SK-N-SH (cell line): Measurements from ENCODE around the gene APH1B. TPM values are rescaled to one million over a fixed set of nuclear protein-coding genes. Genes with fewer than 3 reads are reported as not detected.
"Not testable (repeated sequence)": the region's sequence is repeated elsewhere in the genome, so short reads cannot be mapped to it uniquely, and the experiment has no call there.

ENCODE experiments used
- CTCF ChIA-PET: fragments of 300-600, 350-600 bp; formaldehyde crosslinking; extraction: SDS; loops from one replicate; lab custom pipeline; 2021; lab: Yijun Ruan, JAX
- POLR2A ChIA-PET: fragments of 350-600 bp; sonication (Branson Sonifier 250); formaldehyde crosslinking; extraction: SDS; loops from one replicate; lab custom pipeline; 2020; ENCODE audit warnings: antibody characterized with exemption, inconsistent platforms; lab: Yijun Ruan, JAX
- DNase-seq: peaks from one replicate; pipeline ENCODE4 v3.0.0; 2012
- H2AFZ ChIP-seq: fragments of 200-600 bp; sonication (generic); 2 replicates; pipeline ENCODE4 v1.8.1; 2016; ENCODE audit warnings: antibody characterized with exemption, mild to moderate bottlenecking, low read depth
- H3F3A ChIP-seq: fragments of 200-600 bp; sonication (generic); replicated peaks from 2 replicates; pipeline ENCODE3; 2016; ENCODE audit warnings: antibody characterized with exemption, mild to moderate bottlenecking; ENCODE audit not compliant: insufficient read depth
- H3K27ac ChIP-seq, 2 experiments: fragments of 200-500 bp in 1 of 2; fragments of 200-600 bp in 1 of 2; sonication (Bioruptor generic) in 1 of 2; sonication (generic), shearing (Covaris generic) in 1 of 2; 2 replicates each; pipeline versions ENCODE4 v1.5.1 to v1.6.1; 2014 to 2016; ENCODE audit warnings: low read depth in 2 of 2, inconsistent platforms in 1 of 2, low read length in 1 of 2, mild to moderate bottlenecking in 1 of 2, mixed read lengths in 1 of 2
- H3K27me3 ChIP-seq: fragments of 200-600 bp; sonication (generic), shearing (Covaris generic); 2 replicates; pipeline ENCODE4 v1.6.1; 2016; ENCODE audit warnings: mixed run types; ENCODE audit not compliant: insufficient read depth
- H3K36me3 ChIP-seq, 2 experiments: fragments of 200-500 bp in 1 of 2; fragments of 200-600 bp in 1 of 2; sonication (Bioruptor generic) in 1 of 2; sonication (generic) in 1 of 2; replicated peaks in 1 of 2; 2 replicates each; pipeline versions ENCODE3 to v1.5.1; 2014 to 2016; ENCODE audit warnings: low read length in 1 of 2, mild to moderate bottlenecking in 1 of 2; ENCODE audit not compliant: insufficient read depth in 2 of 2, control insufficient read depth in 1 of 2
- H3K4me1 ChIP-seq, 2 experiments: fragments of 200-500 bp in 1 of 2; fragments of 200-600 bp in 1 of 2; sonication (Bioruptor generic) in 1 of 2; sonication (generic), shearing (Covaris generic) in 1 of 2; 2 replicates each; pipeline versions ENCODE4 v1.5.1 to v1.6.1; 2014 to 2016; ENCODE audit warnings: low read depth in 1 of 2, low read length in 1 of 2, mixed run types in 1 of 2; ENCODE audit not compliant: insufficient read depth in 2 of 2, control insufficient read depth in 1 of 2
- H3K4me2 ChIP-seq: fragments of 200-600 bp; sonication (generic), shearing (Covaris generic); 2 replicates; pipeline ENCODE4 v1.6.1; 2017; ENCODE audit warnings: mixed run types
- H3K4me3 ChIP-seq, 2 experiments: fragments of 200-500 bp in 1 of 2; fragments of 200-600 bp in 1 of 2; sonication (Bioruptor generic) in 1 of 2; sonication (generic), shearing (Covaris generic) in 1 of 2; 2 replicates each; pipeline versions ENCODE4 v1.5.1 to v1.8.1; 2014 to 2016; ENCODE audit warnings: low read depth in 2 of 2, inconsistent platforms in 1 of 2, low read length in 1 of 2, mild to moderate bottlenecking in 1 of 2, mixed read lengths in 1 of 2, moderate library complexity in 1 of 2
- H3K79me2 ChIP-seq: fragments of 200-600 bp; sonication (generic); 2 replicates; pipeline ENCODE4 v1.8.1; 2017; ENCODE audit warnings: mild to moderate bottlenecking; ENCODE audit not compliant: insufficient read depth
- H3K9ac ChIP-seq: fragments of 200-600 bp; sonication (generic); 2 replicates; pipeline ENCODE4 v1.6.1; 2017; ENCODE audit warnings: mixed run types
- H3K9me2 ChIP-seq: fragments of 200-600 bp; sonication (generic); 2 replicates; pipeline ENCODE4 v1.6.1; 2017; ENCODE audit warnings: mixed run types
- H3K9me3 ChIP-seq: fragments of 200-600 bp; sonication (generic); 2 replicates; pipeline ENCODE4 v1.6.1; 2017; ENCODE audit warnings: mixed run types, mild to moderate bottlenecking, moderate library complexity
- H4K20me1 ChIP-seq: fragments of 200-600 bp; sonication (generic); 2 replicates; pipeline ENCODE4 v1.6.1; 2017; ENCODE audit warnings: mild to moderate bottlenecking, mixed run types; ENCODE audit not compliant: insufficient read depth
- EZH2phosphoT487 ChIP-seq: fragments of 200-600 bp; sonication (generic); IDR thresholded peaks from 2 replicates; pipeline ENCODE4 v1.6.1; 2017; ENCODE audit warnings: low read depth, mixed run types, mild to moderate bottlenecking, antibody characterized with exemption, moderate library complexity, borderline replicate concordance
- FOSL2 ChIP-seq: IDR thresholded peaks from 2 replicates; pipeline ENCODE4 v1.4.0; 2012; ENCODE audit warnings: low read depth, mild to moderate bottlenecking, moderate library complexity, borderline replicate concordance
- GABPA ChIP-seq: IDR thresholded peaks from 2 replicates; pipeline ENCODE4 v1.4.0; 2012; ENCODE audit warnings: low read depth, mild to moderate bottlenecking
- GATA2 ChIP-seq: sonication (generic); formaldehyde crosslinking; IDR thresholded peaks from 2 replicates; pipeline ENCODE4 v1.5.0; 2020; ENCODE audit warnings: mild to moderate bottlenecking, missing genetic modification reagents
- MEF2A ChIP-seq: IDR thresholded peaks from 2 replicates; pipeline ENCODE4 v1.4.0; 2012; ENCODE audit warnings: low read depth, borderline replicate concordance
- MXI1 ChIP-seq: IDR thresholded peaks from 2 replicates; pipeline ENCODE4 v1.6.1; 2012; ENCODE audit warnings: mild to moderate bottlenecking, low read depth, low read length, improper control_type of control experiment
- NFIC ChIP-seq: IDR thresholded peaks from 2 replicates; pipeline ENCODE4 v1.4.0; 2012; ENCODE audit warnings: borderline replicate concordance
- NRF1 ChIP-seq: IDR thresholded peaks from 2 replicates; pipeline ENCODE4 v1.6.1; 2012; ENCODE audit warnings: low read depth, mild to moderate bottlenecking, low read length
- POLR2AphosphoS5 ChIP-seq: IDR thresholded peaks from 2 replicates; pipeline ENCODE4 v1.6.1; 2012; ENCODE audit warnings: low read depth, low read length
- TEAD4 ChIP-seq: IDR thresholded peaks from 2 replicates; pipeline ENCODE4 v1.4.0; 2012; ENCODE audit warnings: mild to moderate bottlenecking, borderline replicate concordance; ENCODE audit not compliant: insufficient read depth
- WGBS: methylation state at CpG from one replicate; pipeline ENCODE4 v1.1.6; 2017; ENCODE audit warnings: low lambda C conversion rate; 5-methylcytosine and 5-hydroxymethylcytosine counted together
- polyA plus RNA-seq, 3 experiments: library from polyadenylated mRNA; depleted of rRNA; stranded (reverse); fragments of >200 nt; gene quantifications; 2 replicates each; pipeline ENCODE4 v1.2.3, GENCODE V29; 2012
- TF ChIP-seq, protein P1 (sequence below): IDR thresholded peaks from 2 replicates; pipeline ENCODE4 v1.4.0; 2012; ENCODE audit warnings: low read depth, borderline replicate concordance
- TF ChIP-seq, protein P2 (sequence below): IDR thresholded peaks from 2 replicates; pipeline ENCODE4; 2012
- TF ChIP-seq, protein P3 (sequence below): IDR thresholded peaks from 2 replicates; pipeline ENCODE4 v1.6.1; 2012; ENCODE audit warnings: mild to moderate bottlenecking, low read depth, low read length, moderate library complexity

APH1B gene
- polyA plus RNA-seq, 1 of the 3 experiments (the other 2 are of a cell fraction), result 7.6 TPM

DNA sequence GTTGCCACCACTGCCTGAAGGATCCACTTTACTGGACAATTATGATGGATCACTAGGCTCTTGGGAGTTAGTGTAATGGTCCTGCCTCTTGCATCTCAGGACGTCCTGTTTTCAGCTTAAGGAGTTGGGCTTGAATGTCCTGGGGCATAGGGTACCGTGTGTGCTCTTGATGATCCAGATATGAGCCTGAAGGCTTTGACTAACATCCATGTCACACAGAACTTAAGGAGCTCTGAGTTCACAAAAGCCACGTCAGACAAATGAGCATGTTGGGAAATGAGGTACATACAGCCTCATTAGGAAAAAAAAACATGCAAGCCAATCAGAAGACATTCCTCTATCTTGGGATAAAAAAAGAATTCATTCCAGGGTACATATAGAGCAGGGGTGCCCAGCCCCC lies 63.5 kb downstream of the APH1B start:
- H3K4me2 ChIP-seq, result no peak overlapping the region

DNA sequence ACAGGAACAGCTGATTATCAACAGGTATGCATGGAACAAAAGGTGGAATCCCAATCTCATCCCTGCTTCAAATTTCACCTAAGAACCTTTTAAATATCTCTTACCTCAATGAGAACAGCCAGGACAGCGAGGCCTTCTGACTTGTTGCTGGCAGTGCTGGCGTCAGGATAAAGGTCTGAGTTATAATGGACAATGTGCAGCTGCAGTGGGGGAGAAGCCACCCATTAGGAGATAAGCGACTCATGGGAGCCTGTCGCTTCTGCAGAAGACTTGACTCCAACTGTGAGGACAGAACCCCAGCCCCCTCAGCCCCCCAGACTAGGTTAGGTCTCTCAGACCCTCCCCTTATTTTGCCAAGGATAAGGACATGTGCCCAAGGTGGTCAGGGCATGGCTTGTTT lies 64.5 kb downstream of the APH1B start:
- H2AFZ ChIP-seq, result no peak overlapping the region
- no peaks in the 10 kb centered on the region for H3K9me2 ChIP-seq
- H3K27me3 ChIP-seq, result no peaks in the 10 kb centered on the region
- peaks cover 3% of the 10 kb centered on the region for H3F3A ChIP-seq
- H4K20me1 ChIP-seq, result no peaks in the 10 kb centered on the region
- no peak overlapping the region for H3K4me2 ChIP-seq
- H3K9ac ChIP-seq, result no peak overlapping the region
- DNase-seq, result no peak
- TF ChIP-seq, protein P1, sequence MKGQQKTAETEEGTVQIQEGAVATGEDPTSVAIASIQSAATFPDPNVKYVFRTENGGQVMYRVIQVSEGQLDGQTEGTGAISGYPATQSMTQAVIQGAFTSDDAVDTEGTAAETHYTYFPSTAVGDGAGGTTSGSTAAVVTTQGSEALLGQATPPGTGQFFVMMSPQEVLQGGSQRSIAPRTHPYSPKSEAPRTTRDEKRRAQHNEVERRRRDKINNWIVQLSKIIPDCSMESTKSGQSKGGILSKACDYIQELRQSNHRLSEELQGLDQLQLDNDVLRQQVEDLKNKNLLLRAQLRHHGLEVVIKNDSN, result no peak
- TF ChIP-seq GATA2 (CRISPR knock-in tag), result no peak
- no peaks in the 10 kb centered on the region for H3K9me3 ChIP-seq
- ChIA-PET CTCF (no interaction called here), POLR2A (no interaction called here)
- H3K27ac ChIP-seq, result no peak overlapping the region
- H3K4me1 ChIP-seq, result peaks cover 7 to 35% of the 10 kb centered on the region in 2 experiments
- H3K79me2 ChIP-seq, result no peaks in the 10 kb centered on the region; the same call in 1 of the 2 replicates
- H3K4me3 ChIP-seq, result no peak overlapping the region
- H3K36me3 ChIP-seq, result peaks cover 0 to 10% of the 10 kb centered on the region in 2 experiments
- 92% methylated on average over 4 of the region's 4 CpGs for WGBS

More for the DNA sequence above, 63.5 kb downstream of the APH1B start:
- Histone ChIP-seq H3K4me1 (peaks cover 4 to 32% of the 10 kb centered on the region in 2 experiments; a peak in 3 of 4 replicates), H3K9me2 (no peaks in the 10 kb centered on the region), H3K9ac (no peak overlapping the region), H3K79me2 (no peaks in the 10 kb centered on the region; the same call in 1 of the 2 replicates), H3K27me3 (no peaks in the 10 kb centered on the region), H3K9me3 (no peaks in the 10 kb centered on the region), H2AFZ (no peak overlapping the region), H3F3A (peaks cover 3% of the 10 kb centered on the region), H3K36me3 (peaks cover 0 to 12% of the 10 kb centered on the region in 2 experiments), H3K27ac (no peak overlapping the region)
- CTCF ChIA-PET, result interaction anchor here (0.6 kb wide), 1 partner anchor 14 kb away, joined by 3 read pairs; no protein-coding TSS in a partner anchor
- 92% methylated on average over 3 of the region's 3 CpGs for WGBS
- TF ChIP-seq, protein P2, sequence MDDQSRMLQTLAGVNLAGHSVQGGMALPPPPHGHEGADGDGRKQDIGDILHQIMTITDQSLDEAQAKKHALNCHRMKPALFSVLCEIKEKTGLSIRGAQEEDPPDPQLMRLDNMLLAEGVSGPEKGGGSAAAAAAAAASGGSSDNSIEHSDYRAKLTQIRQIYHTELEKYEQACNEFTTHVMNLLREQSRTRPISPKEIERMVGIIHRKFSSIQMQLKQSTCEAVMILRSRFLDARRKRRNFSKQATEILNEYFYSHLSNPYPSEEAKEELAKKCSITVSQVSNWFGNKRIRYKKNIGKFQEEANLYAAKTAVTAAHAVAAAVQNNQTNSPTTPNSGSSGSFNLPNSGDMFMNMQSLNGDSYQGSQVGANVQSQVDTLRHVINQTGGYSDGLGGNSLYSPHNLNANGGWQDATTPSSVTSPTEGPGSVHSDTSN, result no peak
- no peak for TF ChIP-seq POLR2AphosphoS5
- TF ChIP-seq MXI1, result no peak
- TF ChIP-seq TEAD4, result no peak
- TF ChIP-seq NRF1, result no peak
- TF ChIP-seq MEF2A, result no peak
- TF ChIP-seq GATA2 (CRISPR knock-in tag), result no peak
- TF ChIP-seq, protein P1, result no peak
- TF ChIP-seq, protein P3, sequence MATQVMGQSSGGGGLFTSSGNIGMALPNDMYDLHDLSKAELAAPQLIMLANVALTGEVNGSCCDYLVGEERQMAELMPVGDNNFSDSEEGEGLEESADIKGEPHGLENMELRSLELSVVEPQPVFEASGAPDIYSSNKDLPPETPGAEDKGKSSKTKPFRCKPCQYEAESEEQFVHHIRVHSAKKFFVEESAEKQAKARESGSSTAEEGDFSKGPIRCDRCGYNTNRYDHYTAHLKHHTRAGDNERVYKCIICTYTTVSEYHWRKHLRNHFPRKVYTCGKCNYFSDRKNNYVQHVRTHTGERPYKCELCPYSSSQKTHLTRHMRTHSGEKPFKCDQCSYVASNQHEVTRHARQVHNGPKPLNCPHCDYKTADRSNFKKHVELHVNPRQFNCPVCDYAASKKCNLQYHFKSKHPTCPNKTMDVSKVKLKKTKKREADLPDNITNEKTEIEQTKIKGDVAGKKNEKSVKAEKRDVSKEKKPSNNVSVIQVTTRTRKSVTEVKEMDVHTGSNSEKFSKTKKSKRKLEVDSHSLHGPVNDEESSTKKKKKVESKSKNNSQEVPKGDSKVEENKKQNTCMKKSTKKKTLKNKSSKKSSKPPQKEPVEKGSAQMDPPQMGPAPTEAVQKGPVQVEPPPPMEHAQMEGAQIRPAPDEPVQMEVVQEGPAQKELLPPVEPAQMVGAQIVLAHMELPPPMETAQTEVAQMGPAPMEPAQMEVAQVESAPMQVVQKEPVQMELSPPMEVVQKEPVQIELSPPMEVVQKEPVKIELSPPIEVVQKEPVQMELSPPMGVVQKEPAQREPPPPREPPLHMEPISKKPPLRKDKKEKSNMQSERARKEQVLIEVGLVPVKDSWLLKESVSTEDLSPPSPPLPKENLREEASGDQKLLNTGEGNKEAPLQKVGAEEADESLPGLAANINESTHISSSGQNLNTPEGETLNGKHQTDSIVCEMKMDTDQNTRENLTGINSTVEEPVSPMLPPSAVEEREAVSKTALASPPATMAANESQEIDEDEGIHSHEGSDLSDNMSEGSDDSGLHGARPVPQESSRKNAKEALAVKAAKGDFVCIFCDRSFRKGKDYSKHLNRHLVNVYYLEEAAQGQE, result no peak
- TF ChIP-seq FOSL2, result no peak
- no peak for TF ChIP-seq EZH2phosphoT487
- no peak for TF ChIP-seq GABPA
- no peak for TF ChIP-seq NFIC
- TF ChIP-seq, all 33 proteins: peak for 0
- POLR2A ChIA-PET, result no interaction called here
- no peaks in the 10 kb centered on the region for H4K20me1 ChIP-seq
- DNase-seq, result no peak
- H3K4me3 ChIP-seq, result no peak overlapping the region

DNA sequence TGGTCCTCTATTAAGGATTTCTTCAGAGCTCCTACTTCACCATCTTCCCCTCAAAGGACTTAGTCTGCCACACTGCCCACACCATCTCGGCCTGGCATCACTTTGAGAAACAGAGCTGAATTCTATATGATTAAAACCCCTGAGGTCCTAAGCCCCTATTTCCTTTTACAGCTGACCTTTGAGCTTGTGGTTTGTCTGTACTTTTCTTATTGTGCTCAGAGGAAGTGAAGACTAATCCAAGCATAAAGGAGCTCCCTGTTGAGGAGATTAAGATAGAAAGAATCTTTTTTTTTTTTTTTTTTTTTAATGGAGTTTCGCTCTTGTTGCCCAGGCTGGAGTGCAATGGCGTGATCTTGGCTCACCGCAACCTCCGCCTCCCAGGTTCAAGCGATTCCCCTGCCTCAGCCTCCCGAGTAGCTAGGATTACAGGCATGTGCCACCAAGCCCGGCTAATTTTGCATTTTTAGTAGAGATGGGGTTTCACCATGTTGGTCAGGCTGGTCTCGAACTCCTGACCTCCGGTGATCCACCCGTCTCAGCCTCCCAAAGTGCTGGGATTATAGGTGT lies 65.7 kb downstream of the APH1B start:
- POLR2A ChIA-PET, result interaction anchor here (0.6 kb wide), 1 partner anchor 18 kb away, joined by 3 read pairs; no protein-coding TSS in a partner anchor
- H2AFZ ChIP-seq, H3K36me3 ChIP-seq, H3K27me3 ChIP-seq, H3K9me3 ChIP-seq, H4K20me1 ChIP-seq, H3F3A ChIP-seq, H3K4me3 ChIP-seq, CTCF ChIA-PET, DNase-seq, H3K9me2 ChIP-seq, H3K9ac ChIP-seq, H3K27ac ChIP-seq, H3K79me2 ChIP-seq, H3K4me2 ChIP-seq: not testable (repeated sequence)
- peaks cover 16 to 45% of the 10 kb centered on the region in 2 experiments for H3K4me1 ChIP-seq
- 96% methylated on average over 11 of the region's 11 CpGs for WGBS
